Liver (tissue), 3 donors: ENCODE results near the gene FAT2.

Experiments
- JUND ChIP-seq, 2 donors: IDR thresholded peaks; 2 replicates each; pipeline ENCODE4 v1.6.1; 2016; ENCODE audit warnings: antibody characterized with exemption in 2 of 2
- RAD21 ChIP-seq, 2 donors: IDR thresholded peaks; 2 replicates each; pipeline ENCODE4 v1.6.1; 2016; ENCODE audit warnings: antibody characterized with exemption in 2 of 2, mild to moderate bottlenecking in 2 of 2
- SP1 ChIP-seq: IDR thresholded peaks from 2 replicates; pipeline ENCODE4 v1.6.1; 2018; ENCODE audit warnings: antibody characterized with exemption, mild to moderate bottlenecking
- TAF1 ChIP-seq: conservative IDR thresholded peaks from 2 replicates; pipeline ENCODE4 v1.6.1; 2016; ENCODE audit warnings: antibody characterized with exemption, mild to moderate bottlenecking
- YY1 ChIP-seq: IDR thresholded peaks from 2 replicates; pipeline ENCODE4 v1.6.1; 2016; ENCODE audit warnings: antibody characterized with exemption, mild to moderate bottlenecking
- TF ChIP-seq, protein P1 (sequence below): fragments of 150-350 bp; IDR thresholded peaks from 2 replicates; pipeline ENCODE4 v1.5.1; 2017; ENCODE audit warnings: improper control_type of control experiment, low read depth, low read length; ENCODE audit not compliant: missing input control
- TF ChIP-seq, protein P2 (sequence below): IDR thresholded peaks from 2 replicates; pipeline ENCODE4 v1.6.1; 2016; ENCODE audit warnings: antibody characterized with exemption
- donor health status: healthy.
- donor health status: healthy.

DNA sequence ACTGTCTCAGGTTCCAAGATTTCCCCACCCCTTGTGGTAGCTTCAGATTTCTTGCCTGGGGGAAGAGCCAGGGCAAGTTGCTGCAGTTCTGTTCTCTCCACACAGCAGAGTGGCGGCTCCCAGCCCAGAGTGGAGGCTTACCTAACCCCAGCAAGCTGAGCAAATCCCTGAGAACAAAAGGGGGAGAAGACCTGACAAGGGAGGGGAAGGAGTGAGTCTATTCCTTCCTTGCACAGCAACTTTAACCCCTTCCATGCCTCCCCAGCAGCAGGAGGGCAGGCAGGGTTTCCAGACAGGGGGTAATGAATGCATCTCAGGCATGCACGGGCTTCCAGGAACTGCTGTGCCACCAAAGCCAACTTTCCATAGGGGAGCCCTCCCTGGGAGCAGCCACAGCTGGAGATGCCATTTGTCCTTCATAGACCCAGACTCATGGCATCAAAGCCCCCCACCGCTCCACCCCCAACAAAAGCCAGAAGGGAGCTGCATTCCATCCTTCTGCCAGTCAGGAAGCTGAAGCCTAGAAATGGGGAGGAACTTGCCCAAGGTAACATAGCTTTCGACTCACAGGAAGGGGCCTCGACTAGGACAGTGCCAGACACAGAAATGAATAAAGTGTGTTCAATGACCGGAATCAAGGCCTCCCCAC, 28.8 kb upstream of the FAT2 start:
- TF ChIP-seq TAF1 (no peak), SP1 (no peak), RAD21 (IDR thresholded peaks at IDR 0.05) (no peak), YY1 (no peak), JUND (IDR thresholded peaks at IDR 0.05) (no peak)
- TF ChIP-seq, protein P1, sequence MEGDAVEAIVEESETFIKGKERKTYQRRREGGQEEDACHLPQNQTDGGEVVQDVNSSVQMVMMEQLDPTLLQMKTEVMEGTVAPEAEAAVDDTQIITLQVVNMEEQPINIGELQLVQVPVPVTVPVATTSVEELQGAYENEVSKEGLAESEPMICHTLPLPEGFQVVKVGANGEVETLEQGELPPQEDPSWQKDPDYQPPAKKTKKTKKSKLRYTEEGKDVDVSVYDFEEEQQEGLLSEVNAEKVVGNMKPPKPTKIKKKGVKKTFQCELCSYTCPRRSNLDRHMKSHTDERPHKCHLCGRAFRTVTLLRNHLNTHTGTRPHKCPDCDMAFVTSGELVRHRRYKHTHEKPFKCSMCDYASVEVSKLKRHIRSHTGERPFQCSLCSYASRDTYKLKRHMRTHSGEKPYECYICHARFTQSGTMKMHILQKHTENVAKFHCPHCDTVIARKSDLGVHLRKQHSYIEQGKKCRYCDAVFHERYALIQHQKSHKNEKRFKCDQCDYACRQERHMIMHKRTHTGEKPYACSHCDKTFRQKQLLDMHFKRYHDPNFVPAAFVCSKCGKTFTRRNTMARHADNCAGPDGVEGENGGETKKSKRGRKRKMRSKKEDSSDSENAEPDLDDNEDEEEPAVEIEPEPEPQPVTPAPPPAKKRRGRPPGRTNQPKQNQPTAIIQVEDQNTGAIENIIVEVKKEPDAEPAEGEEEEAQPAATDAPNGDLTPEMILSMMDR: no peak
- TF ChIP-seq, protein P2, sequence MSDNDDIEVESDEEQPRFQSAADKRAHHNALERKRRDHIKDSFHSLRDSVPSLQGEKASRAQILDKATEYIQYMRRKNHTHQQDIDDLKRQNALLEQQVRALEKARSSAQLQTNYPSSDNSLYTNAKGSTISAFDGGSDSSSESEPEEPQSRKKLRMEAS: no peak
